LNCaP clone FGC (cell line): Measurements from ENCODE around the gene LBR.
"Not testable (repeated sequence)": the region's sequence is repeated elsewhere in the genome, so short reads cannot be mapped to it uniquely, and the experiment has no call there.

Experiments
- DNase-seq: peaks from one replicate; pipeline ENCODE4 v3.0.0-alpha.2; 2011; ENCODE audit warnings: low read depth
- H3K4me3 ChIP-seq: 2 replicates; pipeline ENCODE4 v1.5.1; 2011; ENCODE audit warnings: mild to moderate bottlenecking, low read depth, low read length, control low read depth
- TF ChIP-seq, protein P1 (sequence below): IDR thresholded peaks from 2 replicates; pipeline ENCODE4 v1.5.1; 2012; ENCODE audit warnings: mild to moderate bottlenecking; ENCODE audit not compliant: control insufficient read depth, insufficient read depth; ENCODE audit errors: extremely low read depth

The LBR gene

DNA sequence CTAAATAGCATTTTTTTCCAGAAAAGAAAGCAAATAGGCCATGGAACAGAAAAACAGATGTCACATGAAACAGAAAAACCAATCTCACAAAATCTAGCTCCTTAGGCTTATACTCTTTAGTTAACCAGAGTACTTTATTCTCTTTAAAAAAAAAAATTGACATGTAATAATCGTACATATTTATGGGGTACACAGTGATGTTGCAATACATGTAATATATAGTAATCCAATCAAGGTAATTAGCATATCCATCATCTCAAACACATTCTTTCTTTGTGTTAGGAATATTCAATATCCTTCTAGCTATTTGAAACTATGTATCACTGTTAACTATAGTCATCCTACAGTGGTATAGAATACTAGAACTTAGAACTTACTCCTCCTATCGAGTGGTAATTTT, 20.1 kb downstream of the LBR start:
- TF ChIP-seq, protein P1, sequence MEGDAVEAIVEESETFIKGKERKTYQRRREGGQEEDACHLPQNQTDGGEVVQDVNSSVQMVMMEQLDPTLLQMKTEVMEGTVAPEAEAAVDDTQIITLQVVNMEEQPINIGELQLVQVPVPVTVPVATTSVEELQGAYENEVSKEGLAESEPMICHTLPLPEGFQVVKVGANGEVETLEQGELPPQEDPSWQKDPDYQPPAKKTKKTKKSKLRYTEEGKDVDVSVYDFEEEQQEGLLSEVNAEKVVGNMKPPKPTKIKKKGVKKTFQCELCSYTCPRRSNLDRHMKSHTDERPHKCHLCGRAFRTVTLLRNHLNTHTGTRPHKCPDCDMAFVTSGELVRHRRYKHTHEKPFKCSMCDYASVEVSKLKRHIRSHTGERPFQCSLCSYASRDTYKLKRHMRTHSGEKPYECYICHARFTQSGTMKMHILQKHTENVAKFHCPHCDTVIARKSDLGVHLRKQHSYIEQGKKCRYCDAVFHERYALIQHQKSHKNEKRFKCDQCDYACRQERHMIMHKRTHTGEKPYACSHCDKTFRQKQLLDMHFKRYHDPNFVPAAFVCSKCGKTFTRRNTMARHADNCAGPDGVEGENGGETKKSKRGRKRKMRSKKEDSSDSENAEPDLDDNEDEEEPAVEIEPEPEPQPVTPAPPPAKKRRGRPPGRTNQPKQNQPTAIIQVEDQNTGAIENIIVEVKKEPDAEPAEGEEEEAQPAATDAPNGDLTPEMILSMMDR, result no peak
- no peak for DNase-seq
- no peak overlapping the region for H3K4me3 ChIP-seq

DNA sequence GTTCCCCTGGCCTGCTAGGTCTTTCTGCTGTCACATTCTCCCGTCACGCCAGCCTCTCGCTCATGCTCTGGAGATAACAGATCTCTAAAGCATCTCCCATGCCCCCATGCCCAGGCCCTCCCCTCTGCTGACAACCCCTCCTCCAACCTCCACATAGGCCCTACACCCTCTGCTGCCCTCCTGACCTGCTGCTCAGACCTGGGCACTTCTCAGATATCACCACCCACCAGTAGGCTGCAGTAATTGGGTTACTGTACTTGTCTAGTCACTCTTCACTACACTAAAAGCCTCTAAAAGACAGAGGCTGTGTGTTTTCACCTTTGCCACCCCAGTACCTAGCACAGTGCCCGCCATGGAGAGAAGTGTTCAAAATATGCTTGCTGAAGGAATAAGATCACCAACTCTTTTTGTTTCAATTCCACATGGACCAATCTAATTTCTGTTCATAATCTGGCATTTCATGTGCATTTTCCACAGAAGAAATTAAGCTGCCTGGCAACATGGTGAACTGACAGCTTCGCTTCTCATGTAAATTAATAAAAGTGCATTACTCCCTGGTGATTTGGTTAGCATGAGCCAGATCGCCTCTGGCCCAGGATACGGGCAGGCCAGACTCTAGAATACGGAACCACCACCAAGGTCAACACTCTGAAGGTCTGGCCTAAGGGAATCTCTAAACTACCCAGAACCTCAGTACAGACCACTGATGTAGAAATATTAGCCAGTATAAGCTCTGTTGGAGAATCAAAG, 20.7 kb downstream of the LBR start:
- DNase-seq, result no peak
- H3K4me3 ChIP-seq, result no peak overlapping the region
- TF ChIP-seq, protein P1, result no peak

DNA sequence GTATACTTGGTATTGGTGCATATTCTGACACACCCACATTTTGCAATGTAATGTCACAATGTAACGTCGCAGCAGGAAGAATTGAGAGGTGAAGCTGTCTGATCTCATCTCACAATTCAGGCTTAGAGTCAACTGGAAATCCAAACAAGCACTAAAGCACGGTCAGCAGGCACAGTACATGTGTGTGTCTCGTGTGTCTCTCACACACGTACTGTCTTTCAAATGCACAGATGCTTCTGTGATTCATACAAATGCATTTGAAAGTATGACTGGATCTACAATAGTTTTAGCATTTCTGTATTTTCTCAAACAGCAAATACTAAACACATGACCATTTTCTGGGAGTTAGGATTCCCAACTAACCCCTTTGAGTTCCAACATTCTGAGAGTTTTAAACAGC, 26.9 kb downstream of the LBR start:
- no peak for DNase-seq
- H3K4me3 ChIP-seq, result no peak overlapping the region
- TF ChIP-seq, protein P1, result no peak

DNA sequence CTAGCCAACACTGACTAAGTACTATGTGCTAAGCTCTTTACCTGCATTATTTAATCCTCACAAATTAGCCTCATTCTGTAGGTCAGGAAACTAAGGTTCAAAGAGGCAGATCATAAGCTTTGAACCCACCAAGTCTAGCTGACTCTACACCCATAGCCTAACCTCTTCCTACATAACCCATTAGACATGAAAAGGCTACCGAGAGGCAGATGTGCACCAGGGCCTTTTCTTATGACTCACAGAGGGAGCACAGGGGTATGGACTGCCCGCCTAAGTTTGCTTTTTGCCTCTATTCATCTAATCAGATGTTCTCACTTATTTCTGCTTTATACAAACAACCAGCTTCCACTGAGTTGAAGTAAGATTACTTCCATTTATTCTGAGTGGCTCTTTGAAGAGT, 31.5 kb downstream of the LBR start:
- no peak overlapping the region for H3K4me3 ChIP-seq
- TF ChIP-seq, protein P1, result no peak
- no peak for DNase-seq

DNA sequence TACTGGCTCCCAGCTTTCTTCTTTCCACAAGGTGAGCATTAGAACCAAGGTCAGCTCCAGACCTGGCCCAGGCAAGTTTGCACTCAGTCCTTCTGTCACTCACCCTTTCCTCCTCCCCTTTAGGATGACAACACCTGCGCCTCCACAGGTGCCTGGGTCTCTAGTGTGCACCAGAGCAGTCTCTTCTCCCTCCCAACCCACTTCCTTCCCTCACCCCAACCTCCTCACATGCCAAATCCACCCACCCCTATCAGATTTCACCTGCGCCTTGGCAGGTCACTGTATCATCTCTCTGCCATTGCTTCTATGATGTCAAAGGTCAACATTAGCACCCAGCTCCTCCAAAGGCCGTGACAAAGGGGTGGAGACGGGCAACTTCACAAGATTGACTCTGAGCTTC, 38.0 kb downstream of the LBR start:
- no peak overlapping the region for H3K4me3 ChIP-seq
- TF ChIP-seq, protein P1, result no peak

GRCh38 chr1:225388372-225388771, 39.5 kb downstream of the LBR start:
- TF ChIP-seq, protein P1, result no peak
- DNase-seq, result no peak
- H3K4me3 ChIP-seq, result no peak overlapping the region

More for the DNA sequence above, 38.0 kb downstream of the LBR start:
- DNase-seq, result no peak

DNA sequence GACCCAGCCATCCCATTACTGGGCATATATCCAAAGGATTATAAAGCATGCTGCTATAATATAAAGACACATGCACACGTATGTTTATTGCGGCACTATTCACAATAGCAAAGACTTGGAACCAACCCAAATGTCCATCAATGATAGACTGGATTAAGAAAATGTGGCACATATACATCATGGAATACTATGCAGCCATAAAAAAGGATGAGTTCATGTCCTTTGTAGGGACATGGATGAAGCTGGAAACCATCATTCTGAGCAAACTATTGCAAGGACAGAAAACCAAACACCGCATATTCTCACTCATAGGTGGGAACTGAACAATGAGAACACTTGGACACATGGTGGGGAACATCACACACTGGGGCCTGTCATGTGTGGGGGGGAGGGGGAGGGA, 41.0 kb downstream of the LBR start:
- H3K4me3 ChIP-seq, DNase-seq: not testable (repeated sequence)

GRCh38 chr1:225380691-225381090, 47.1 kb downstream of the LBR start:
- H3K4me3 ChIP-seq, result no peak overlapping the region
- TF ChIP-seq, protein P1, result no peak
- no peak for DNase-seq
